MCF 10A (cell line): Measurements from ENCODE around the gene SMAD6. TPM values are rescaled to one million over a fixed set of nuclear protein-coding genes. Genes with fewer than 3 reads are reported as not detected.

Experiments
- BruUV-seq: library from RNA; stranded (reverse); fragments of 400-500 nt; replicated peaks from 2 replicates; lab custom pipeline; 2021; lab: Mats Ljungman, UMichigan
- CTCF ChIA-PET: fragments of 300-600 bp; sonication (Branson Sonifier 250); formaldehyde crosslinking; extraction: SDS; loops from one replicate; lab custom pipeline; 2021; ENCODE audit warnings: antibody characterized with exemption, inconsistent platforms; lab: Yijun Ruan, JAX
- POLR2A ChIA-PET: fragments of 300-600, 350-650 bp; sonication (Branson Sonifier 250); formaldehyde crosslinking; extraction: SDS; loops from one replicate; lab custom pipeline; 2020; ENCODE audit warnings: antibody characterized with exemption, inconsistent platforms; lab: Yijun Ruan, JAX
- DNase-seq: peaks from one replicate; pipeline ENCODE4 v3.0.0-alpha.2; 2018; ENCODE audit not compliant: unreplicated experiment
- H3K27ac Mint-ChIP-seq: one replicate; pipeline ENCODE4 v1.8.0; 2022; ENCODE audit warnings: mild to moderate bottlenecking, low read depth, mixed read lengths; ENCODE audit not compliant: unreplicated experiment
- H3K27me3 Mint-ChIP-seq: one replicate; pipeline ENCODE4 v1.8.0; 2022; ENCODE audit warnings: mixed read lengths; ENCODE audit not compliant: insufficient read depth, unreplicated experiment
- H3K36me3 Mint-ChIP-seq: one replicate; pipeline ENCODE4 v1.8.0; 2022; ENCODE audit warnings: mild to moderate bottlenecking, moderate library complexity, mixed read lengths; ENCODE audit not compliant: insufficient read depth, unreplicated experiment
- H3K4me1 Mint-ChIP-seq: one replicate; pipeline ENCODE4 v1.8.0; 2022; ENCODE audit warnings: mixed read lengths; ENCODE audit not compliant: insufficient read depth, unreplicated experiment
- H3K4me3 Mint-ChIP-seq: one replicate; pipeline ENCODE4 v1.8.0; 2022; ENCODE audit warnings: mild to moderate bottlenecking, moderate library complexity, mixed read lengths; ENCODE audit not compliant: unreplicated experiment
- H3K9me3 Mint-ChIP-seq: one replicate; pipeline ENCODE4 v1.8.0; 2022; ENCODE audit warnings: mixed read lengths; ENCODE audit not compliant: unreplicated experiment
- CTCF ChIP-seq: fragments of 200-600 bp; IDR thresholded peaks from one replicate; pipeline ENCODE4 v1.8.0; 2022; ENCODE audit warnings: antibody characterized with exemption, mild to moderate bottlenecking; ENCODE audit not compliant: unreplicated experiment
- intact Hi-C: fragments of 100-400 bp; cut with micrococcal nuclease; formaldehyde crosslinking; loops from 2 replicates; pipeline ENCODE4 v1.14.1; 2022
- total RNA-seq: library from RNA; stranded (reverse); gene quantifications from 2 replicates; pipeline ENCODE4 v1.2.3, GENCODE V29; 2022

Gene SMAD6
- total RNA-seq, 1 experiment from 2014 or later: not detected

- intact Hi-C loops: loop anchor here (5.0 kb wide), 1 partner anchor 171 kb away; no protein-coding TSS in a partner anchor
- Mint-ChIP-seq H3K36me3 (no peaks in the 10 kb centered on the region), H3K4me1 (no peaks in the 10 kb centered on the region), H3K4me3 (no peak overlapping the region), H3K27me3 (no peaks in the 10 kb centered on the region), H3K9me3 (no peaks in the 10 kb centered on the region), H3K27ac (no peak overlapping the region)
- no peak for TF ChIP-seq CTCF
- BruUV-seq: no TSS peak
- no peak for DNase-seq
- CTCF ChIA-PET: interaction anchor here (0.6 to 9.6 kb wide), 18 partner anchors 9 to 169 kb away, joined by 3 to 97 read pairs (median 4); no protein-coding TSS in a partner anchor
- POLR2A ChIA-PET: interaction anchor here (1.2 kb wide), 1 partner anchor 156 kb away, joined by 3 read pairs; no protein-coding TSS in a partner anchor
Observed at GRCh38 chr15:66773129-66773873, 71.3 kb downstream of the SMAD6 start.

GRCh38 chr15:66774001-66774814 lies 72.2 kb downstream of the SMAD6 start:
- Mint-ChIP-seq H3K4me3 (no peak overlapping the region), H3K4me1 (no peaks in the 10 kb centered on the region), H3K9me3 (no peaks in the 10 kb centered on the region), H3K36me3 (no peaks in the 10 kb centered on the region), H3K27me3 (no peaks in the 10 kb centered on the region), H3K27ac (no peak overlapping the region)
- POLR2A ChIA-PET: no interaction called here
- peak; percentile 94 for TF ChIP-seq CTCF
- peak; percentile 80 for DNase-seq
- BruUV-seq: no TSS peak
- CTCF ChIA-PET: interaction anchor here (0.6 to 9.6 kb wide), 24 partner anchors 8 to 157 kb away, joined by 3 to 97 read pairs (median 4); no protein-coding TSS in a partner anchor
- intact Hi-C loops: loop anchor here (1.0 to 5.0 kb wide), 5 partner anchors 76 to 172 kb away; no protein-coding TSS in a partner anchor

- no peak for DNase-seq
- no peaks in the 10 kb centered on the region for H3K4me1 Mint-ChIP-seq
- no peaks in the 10 kb centered on the region for H3K9me3 Mint-ChIP-seq
- CTCF ChIA-PET: interaction anchor here (0.6 to 9.6 kb wide), 26 partner anchors 14 to 900 kb away, joined by 3 to 97 read pairs (median 4); no protein-coding TSS in a partner anchor
- POLR2A ChIA-PET: interaction anchor here (0.5 kb wide), 1 partner anchor 21 kb away, joined by 4 read pairs; no protein-coding TSS in a partner anchor
- H3K27me3 Mint-ChIP-seq: no peaks in the 10 kb centered on the region
- intact Hi-C loops: no loop called here
- no peak for TF ChIP-seq CTCF
- H3K36me3 Mint-ChIP-seq: no peaks in the 10 kb centered on the region
- H3K4me3 Mint-ChIP-seq: no peak overlapping the region
- H3K27ac Mint-ChIP-seq: no peak overlapping the region
- no TSS peak for BruUV-seq
Observed at GRCh38 chr15:66775127-66776105, 73.4 kb downstream of the SMAD6 start.
